H4 (cell line): Measurements from ENCODE around the gene PSMD2. TPM values are rescaled to one million over a fixed set of nuclear protein-coding genes. Genes with fewer than 3 reads are reported as not detected.

Source experiments
- DNase-seq: peaks from one replicate; pipeline ENCODE4 v3.0.0-alpha.2; 2015; ENCODE audit warnings: low spot score
- total RNA-seq: library from RNA; depleted of rRNA; stranded (reverse); fragments of >200 nt; shearing (Covaris generic); gene quantifications from 2 replicates; pipeline ENCODE4 v1.2.3, GENCODE V29; 2014; rRNA removed

The PSMD2 gene
- total RNA-seq, 1 experiment from 2014 or later: 691 TPM

GRCh38 chr3:184357248-184358123, 58.4 kb downstream of the PSMD2 start:
- DNase-seq: no peak

- no peak for DNase-seq
These were observed 59.2 kb downstream of the PSMD2 start for GRCh38 chr3:184358124-184358767.

Other genes with a start within 250 kb of the PSMD2 start
- gene HTR3C, start 246.2 kb upstream of the PSMD2 start, total RNA-seq: not detected in 2 replicates
- gene HTR3E, start 202.2 kb upstream of the PSMD2 start, total RNA-seq: not detected in 2 replicates
- 60.7 and 70.1 TPM in 2 replicates for gene EIF2B5, start 163.9 kb upstream of the PSMD2 start, total RNA-seq
- 15.8 and 17.6 TPM in 2 replicates for gene DVL3, start 143.9 kb upstream of the PSMD2 start, total RNA-seq
- 766 and 810 TPM in 2 replicates for gene AP2M1, start 124.4 kb upstream of the PSMD2 start, total RNA-seq
- 18.5 and 36.8 TPM in 2 replicates for gene ABCF3, start 113.0 kb upstream of the PSMD2 start, total RNA-seq
- gene VWA5B2, start 69.7 kb upstream of the PSMD2 start, total RNA-seq: not detected in 2 replicates
- gene ALG3, start 50.3 kb upstream of the PSMD2 start, total RNA-seq: 98.6 and 110 TPM in 2 replicates
- gene EEF1AKMT4, start 49.6 kb upstream of the PSMD2 start, total RNA-seq: 19.5 and 21.6 TPM in 2 replicates
- 0.47 and 1.6 TPM in 2 replicates for gene CAMK2N2, start 37.7 kb upstream of the PSMD2 start, total RNA-seq
- gene ECE2, start 23.2 kb upstream of the PSMD2 start, total RNA-seq: not detected in 2 replicates
- 216 and 235 TPM in 2 replicates for gene EIF4G1, start 15.4 kb downstream of the PSMD2 start, total RNA-seq
- 18.4 and 22.2 TPM in 2 replicates for gene FAM131A, start 38.4 kb downstream of the PSMD2 start, total RNA-seq
- 3.3 and 4.7 TPM in 2 replicates for gene CLCN2, start 62.4 kb downstream of the PSMD2 start, total RNA-seq
- gene POLR2H, start 62.5 kb downstream of the PSMD2 start, total RNA-seq: 250 and 279 TPM in 2 replicates
- 0.43 and 0.74 TPM in 2 replicates for gene THPO, start 79.0 kb downstream of the PSMD2 start, total RNA-seq
- 1.3 and 3.6 TPM in 2 replicates for gene CHRD, start 80.8 kb downstream of the PSMD2 start, total RNA-seq